Measurements from ENCODE around the gene EPHB1. TPM values are rescaled to one million over a fixed set of nuclear protein-coding genes. Genes with fewer than 3 reads are reported as not detected.
A peak's percentile ranks its signal among the peaks of the same experiment; 100 is the strongest.

EPHB1 gene
- total RNA-seq, 1 donor from 2014 or later, result 3.8 TPM

DNA sequence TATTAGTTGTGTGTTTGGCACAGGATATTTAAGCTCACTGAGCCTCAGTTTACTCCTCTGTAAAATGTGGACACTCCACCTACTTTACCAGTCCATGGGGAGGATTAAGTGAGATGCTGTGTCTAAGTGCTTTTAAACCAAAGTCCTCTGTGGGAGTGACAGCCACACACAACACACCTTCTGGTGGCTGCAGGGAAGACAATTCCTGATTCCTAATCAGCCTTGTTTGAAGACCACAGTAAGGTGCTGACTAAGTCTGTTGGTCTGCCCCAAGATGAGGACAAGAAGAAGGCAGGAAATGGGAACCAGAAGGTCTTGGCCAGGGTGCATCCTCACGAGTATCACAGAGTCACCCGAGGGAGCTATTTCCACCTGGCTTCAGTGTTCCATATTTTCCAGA is 52.3 kb downstream of the EPHB1 start:
- Mint-ChIP-seq H3K4me1 (peaks cover 24% of the 10 kb centered on the region), H3K36me3 (ENCODE audit: low read depth) (no peaks in the 10 kb centered on the region), H3K27me3 (peaks cover 20% of the 10 kb centered on the region), H3K27ac (no peak overlapping the region), H3K4me3 (no peak overlapping the region), H3K9me3 (peaks cover 19% of the 10 kb centered on the region)
- DNase-seq, result no peak
- ATAC-seq (ENCODE audit: low read depth), result no peak
- intact Hi-C loops (cut with micrococcal nuclease), result no loop called here
- POLR2A ChIA-PET, result no interaction called here
- TF ChIP-seq, protein P1, sequence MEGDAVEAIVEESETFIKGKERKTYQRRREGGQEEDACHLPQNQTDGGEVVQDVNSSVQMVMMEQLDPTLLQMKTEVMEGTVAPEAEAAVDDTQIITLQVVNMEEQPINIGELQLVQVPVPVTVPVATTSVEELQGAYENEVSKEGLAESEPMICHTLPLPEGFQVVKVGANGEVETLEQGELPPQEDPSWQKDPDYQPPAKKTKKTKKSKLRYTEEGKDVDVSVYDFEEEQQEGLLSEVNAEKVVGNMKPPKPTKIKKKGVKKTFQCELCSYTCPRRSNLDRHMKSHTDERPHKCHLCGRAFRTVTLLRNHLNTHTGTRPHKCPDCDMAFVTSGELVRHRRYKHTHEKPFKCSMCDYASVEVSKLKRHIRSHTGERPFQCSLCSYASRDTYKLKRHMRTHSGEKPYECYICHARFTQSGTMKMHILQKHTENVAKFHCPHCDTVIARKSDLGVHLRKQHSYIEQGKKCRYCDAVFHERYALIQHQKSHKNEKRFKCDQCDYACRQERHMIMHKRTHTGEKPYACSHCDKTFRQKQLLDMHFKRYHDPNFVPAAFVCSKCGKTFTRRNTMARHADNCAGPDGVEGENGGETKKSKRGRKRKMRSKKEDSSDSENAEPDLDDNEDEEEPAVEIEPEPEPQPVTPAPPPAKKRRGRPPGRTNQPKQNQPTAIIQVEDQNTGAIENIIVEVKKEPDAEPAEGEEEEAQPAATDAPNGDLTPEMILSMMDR (IDR thresholded peaks at IDR 0.05), result no peak
- CTCF ChIA-PET, result no interaction called here

GRCh38 chr3:134849561-134849960 is 54.5 kb downstream of the EPHB1 start:
- POLR2A ChIA-PET, result no interaction called here
- H3K4me3 Mint-ChIP-seq, result no peak overlapping the region
- H3K36me3 Mint-ChIP-seq (ENCODE audit: low read depth), result no peaks in the 10 kb centered on the region
- TF ChIP-seq, protein P1 (IDR thresholded peaks at IDR 0.05), result no peak
- no peak for ATAC-seq (ENCODE audit: low read depth)
- intact Hi-C loops (cut with micrococcal nuclease), result no loop called here
- CTCF ChIA-PET, result interaction anchor here (0.9 kb wide), 1 partner anchor 8 kb away, joined by 3 read pairs; no protein-coding TSS in a partner anchor
- H3K27me3 Mint-ChIP-seq, result peaks cover 16% of the 10 kb centered on the region
- DNase-seq, result no peak
- no peak overlapping the region for H3K27ac Mint-ChIP-seq
- H3K9me3 Mint-ChIP-seq, result peaks cover 2% of the 10 kb centered on the region
- peaks cover 39% of the 10 kb centered on the region for H3K4me1 Mint-ChIP-seq

- DNase-seq (no peak), ATAC-seq (ENCODE audit: low read depth) (no peak)
- Mint-ChIP-seq H3K4me1 (peaks cover 31% of the 10 kb centered on the region), H3K9me3 (no peaks in the 10 kb centered on the region), H3K27me3 (peaks cover 10% of the 10 kb centered on the region), H3K36me3 (ENCODE audit: low read depth) (no peaks in the 10 kb centered on the region), H3K27ac (no peak overlapping the region), H3K4me3 (no peak overlapping the region)
- ChIA-PET CTCF (no interaction called here), POLR2A (no interaction called here)
- TF ChIP-seq, protein P1 (IDR thresholded peaks at IDR 0.05), result no peak
- intact Hi-C loops (cut with micrococcal nuclease), result loop anchor here (10.0 kb wide), 1 partner anchor 594 kb away; no protein-coding TSS in a partner anchor
Observed at GRCh38 chr3:134850761-134851160, 55.7 kb downstream of the EPHB1 start.

DNA sequence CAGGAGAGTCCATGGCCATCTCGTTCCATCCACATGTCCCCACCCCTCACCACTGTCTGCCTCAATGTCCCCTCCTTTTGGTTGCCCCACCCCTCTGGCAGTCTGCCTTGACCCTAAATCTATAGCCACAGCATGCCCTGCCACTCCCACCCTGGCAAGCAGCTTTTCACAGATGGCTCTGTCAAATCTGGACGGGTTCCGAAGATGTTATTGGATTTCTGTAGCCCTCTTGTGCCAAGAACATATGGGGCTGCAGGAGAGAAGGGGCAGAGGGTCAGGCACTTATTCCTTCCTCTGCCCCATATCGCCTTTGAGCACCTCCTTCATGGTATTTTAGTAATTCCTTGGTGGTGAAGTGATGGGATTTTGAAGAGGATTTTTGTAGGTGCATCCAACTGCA is 57.1 kb downstream of the EPHB1 start:
- Mint-ChIP-seq H3K36me3 (ENCODE audit: low read depth) (no peaks in the 10 kb centered on the region), H3K27ac (peak overlapping the region; percentile 76), H3K27me3 (no peaks in the 10 kb centered on the region), H3K4me3 (no peak overlapping the region), H3K9me3 (no peaks in the 10 kb centered on the region), H3K4me1 (peaks cover 31% of the 10 kb centered on the region)
- no peak for ATAC-seq (ENCODE audit: low read depth)
- ChIA-PET CTCF (interaction anchor here (0.8 kb wide), 1 partner anchor 58 kb away, joined by 3 read pairs; no protein-coding TSS in a partner anchor), POLR2A (interaction anchor here (0.5 to 1.1 kb wide), 2 partner anchors 1317 to 1900 kb away, joined by 3 to 5 read pairs; partner anchors contain the start of gene STAG1)
- DNase-seq, result no peak
- intact Hi-C loops (cut with micrococcal nuclease), result loop anchor here (10.0 kb wide), 1 partner anchor 593 kb away; no protein-coding TSS in a partner anchor
- TF ChIP-seq, protein P1 (IDR thresholded peaks at IDR 0.05), result no peak

DNA sequence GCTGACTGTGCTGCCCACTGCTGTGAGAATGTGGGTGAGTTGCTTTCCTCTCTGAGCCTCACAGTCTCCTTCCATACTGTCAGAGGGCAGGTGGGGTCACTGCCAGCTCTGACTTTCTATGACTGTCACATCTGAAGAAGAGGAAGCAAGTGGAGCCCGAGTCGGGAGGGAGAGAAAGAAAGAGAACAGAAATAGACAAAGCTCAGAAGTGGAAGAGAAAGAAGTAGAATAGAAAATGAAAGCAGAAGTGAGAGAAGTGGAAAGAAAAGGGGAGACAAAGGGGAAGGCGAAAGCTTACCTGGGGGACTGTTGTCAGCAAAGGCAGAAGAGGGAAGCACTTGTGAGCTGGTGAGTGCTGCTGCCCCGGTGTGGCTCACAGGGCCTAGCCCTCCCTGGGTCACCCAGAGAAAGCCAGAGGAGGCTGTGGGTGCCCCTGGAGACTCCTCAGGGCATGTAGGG is 57.9 kb downstream of the EPHB1 start:
- POLR2A ChIA-PET, result interaction anchor here (0.5 to 1.1 kb wide), 3 partner anchors 1316 to 1900 kb away, joined by 3 to 5 read pairs (median 3); partner anchors contain the start of gene STAG1
- no peaks in the 10 kb centered on the region for H3K9me3 Mint-ChIP-seq
- peak overlapping the region; percentile 76 for H3K27ac Mint-ChIP-seq
- CTCF ChIA-PET, result interaction anchor here (0.9 to 1.4 kb wide), 2 partner anchors 53 to 58 kb away, joined by 3 to 11 read pairs; partner anchors contain the start of gene EPHB1
- intact Hi-C loops (cut with micrococcal nuclease), result loop anchor here (1.0 to 10.0 kb wide), 2 partner anchors 58 to 592 kb away; partner anchors contain the start of gene EPHB1
- DNase-seq (peak; percentile 39), ATAC-seq (ENCODE audit: low read depth) (peak; percentile 92)
- peaks cover 31% of the 10 kb centered on the region for H3K4me1 Mint-ChIP-seq
- no peaks in the 10 kb centered on the region for H3K36me3 Mint-ChIP-seq (ENCODE audit: low read depth)
- no peaks in the 10 kb centered on the region for H3K27me3 Mint-ChIP-seq
- peak overlapping the region; percentile 48 for H3K4me3 Mint-ChIP-seq
- TF ChIP-seq, protein P1 (IDR thresholded peaks at IDR 0.05), result no peak
